ENCODE measurements around the gene POLR2H.
A peak's percentile ranks its signal among the peaks of the same experiment; 100 is the strongest.

POLR2H gene

GRCh38 chr3:184351511-184352148 lies 9.9 kb upstream of the POLR2H start:
- no peak for DNase-seq (ENCODE audit: low read depth, low spot score)
- no peak overlapping the region for H3K4me3 ChIP-seq (ENCODE audit: low read depth, low read length)
- in situ Hi-C loops (cut with HindIII; ENCODE audit: low sequenced_read_pairs) = no loop called here
- no peak for TF ChIP-seq CTCF (IDR thresholded peaks at IDR 0.05; ENCODE audit: low read depth, low read length)

- H3K4me3 ChIP-seq (ENCODE audit: low read depth, low read length) = no peak overlapping the region
- no peak for DNase-seq (ENCODE audit: low read depth, low spot score)
- no peak for TF ChIP-seq CTCF (IDR thresholded peaks at IDR 0.05; ENCODE audit: low read depth, low read length)
- in situ Hi-C loops (cut with HindIII; ENCODE audit: low sequenced_read_pairs) = no loop called here
These were observed 9.2 kb upstream of the POLR2H start for GRCh38 chr3:184352149-184352785.

- TF ChIP-seq CTCF (IDR thresholded peaks at IDR 0.05; ENCODE audit: low read depth, low read length) = no peak
- no peak for DNase-seq (ENCODE audit: low read depth, low spot score)
- no peak overlapping the region for H3K4me3 ChIP-seq (ENCODE audit: low read depth, low read length)
- in situ Hi-C loops (cut with HindIII; ENCODE audit: low sequenced_read_pairs) = no loop called here
These were observed 8.5 kb upstream of the POLR2H start for GRCh38 chr3:184352897-184353545.

GRCh38 chr3:184353546-184353941 lies 8.0 kb upstream of the POLR2H start:
- DNase-seq (ENCODE audit: low read depth, low spot score) = no peak
- in situ Hi-C loops (cut with HindIII; ENCODE audit: low sequenced_read_pairs) = no loop called here
- TF ChIP-seq CTCF (IDR thresholded peaks at IDR 0.05; ENCODE audit: low read depth, low read length) = no peak
- H3K4me3 ChIP-seq (ENCODE audit: low read depth, low read length) = no peak overlapping the region

- in situ Hi-C loops (cut with HindIII; ENCODE audit: low sequenced_read_pairs) = no loop called here
- peak; percentile 88 for TF ChIP-seq CTCF (IDR thresholded peaks at IDR 0.05; ENCODE audit: low read depth, low read length)
- no peak for DNase-seq (ENCODE audit: low read depth, low spot score)
These were observed 7.3 kb upstream of the POLR2H start for GRCh38 chr3:184354121-184354728.

GRCh38 chr3:184354754-184355153 lies 6.8 kb upstream of the POLR2H start:
- H3K4me3 ChIP-seq (ENCODE audit: low read depth, low read length) = no peak overlapping the region
- no peak for TF ChIP-seq CTCF (IDR thresholded peaks at IDR 0.05; ENCODE audit: low read depth, low read length)
- in situ Hi-C loops (cut with HindIII; ENCODE audit: low sequenced_read_pairs) = no loop called here
- DNase-seq (ENCODE audit: low read depth, low spot score) = no peak

More at GRCh38 chr3:184354121-184354728, 7.3 kb upstream of the POLR2H start:
- no peak overlapping the region for H3K4me3 ChIP-seq (ENCODE audit: low read depth, low read length)
